HG03378 (cell line): Measurements from ENCODE around the gene TUBA1B.
"Not testable (repeated sequence)": the region's sequence is repeated elsewhere in the genome, so short reads cannot be mapped to it uniquely, and the experiment has no call there.

Experiments
- ATAC-seq: cut with Tn5 transposase; IDR thresholded peaks from one replicate; pipeline ENCODE4 v1.9.1; 2021; ENCODE audit warnings: mild to moderate bottlenecking, moderate library complexity; ENCODE audit not compliant: unreplicated experiment

Gene TUBA1B

GRCh38 chr12:49131051-49131893 is at the start of gene TUBA1B:
Gene TUBA1B (minus strand): TSS chr12:49131395. CDS start chr12:49131300, 95 bp downstream.
- peak; percentile 38 for ATAC-seq

DNA sequence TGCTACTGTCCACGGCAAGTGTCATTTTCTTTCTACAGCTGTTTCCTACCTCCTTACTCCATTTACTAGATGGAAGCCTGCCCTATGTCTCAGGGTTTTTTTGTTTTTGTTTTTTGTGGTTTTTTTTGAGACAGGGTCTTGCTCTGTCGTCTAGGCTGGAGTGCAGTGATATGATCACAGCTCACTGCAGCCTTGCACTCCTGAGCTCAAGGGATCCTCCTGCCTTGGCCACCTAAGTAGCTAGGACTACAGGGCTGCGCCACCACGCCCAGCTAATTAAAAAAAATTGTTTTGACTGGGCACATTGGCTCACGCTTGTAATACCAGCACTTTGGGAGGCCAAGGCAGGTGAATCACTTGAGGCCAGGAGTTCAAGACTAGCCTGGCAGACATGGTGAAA is 43.0 kb upstream of the TUBA1B start:
- no peak for ATAC-seq

GRCh38 chr12:49170924-49171323 is 39.7 kb upstream of the TUBA1B start:
- no peak for ATAC-seq

DNA sequence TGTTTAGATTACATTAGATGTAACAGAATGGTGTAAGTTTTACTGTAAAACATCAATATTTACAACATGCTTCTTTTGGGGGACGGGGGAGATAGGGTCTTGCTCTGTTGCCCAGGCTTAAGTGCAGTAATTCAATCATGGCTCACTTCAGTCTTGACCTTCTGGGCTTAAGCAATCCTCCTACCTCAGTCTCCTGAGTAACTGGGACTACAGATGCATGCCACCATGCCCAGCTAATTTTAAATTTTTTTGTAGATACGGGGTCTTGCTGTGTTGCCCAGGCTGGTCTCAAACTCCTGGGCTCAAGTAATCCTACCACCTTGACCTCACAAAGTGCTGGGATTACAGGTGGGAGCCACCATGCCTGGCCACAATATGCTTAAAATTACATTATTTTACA is 33.9 kb upstream of the TUBA1B start:
- no peak for ATAC-seq

- not testable (repeated sequence) for ATAC-seq
Measured at GRCh38 chr12:49161901-49162300, 30.7 kb upstream of the TUBA1B start.

DNA sequence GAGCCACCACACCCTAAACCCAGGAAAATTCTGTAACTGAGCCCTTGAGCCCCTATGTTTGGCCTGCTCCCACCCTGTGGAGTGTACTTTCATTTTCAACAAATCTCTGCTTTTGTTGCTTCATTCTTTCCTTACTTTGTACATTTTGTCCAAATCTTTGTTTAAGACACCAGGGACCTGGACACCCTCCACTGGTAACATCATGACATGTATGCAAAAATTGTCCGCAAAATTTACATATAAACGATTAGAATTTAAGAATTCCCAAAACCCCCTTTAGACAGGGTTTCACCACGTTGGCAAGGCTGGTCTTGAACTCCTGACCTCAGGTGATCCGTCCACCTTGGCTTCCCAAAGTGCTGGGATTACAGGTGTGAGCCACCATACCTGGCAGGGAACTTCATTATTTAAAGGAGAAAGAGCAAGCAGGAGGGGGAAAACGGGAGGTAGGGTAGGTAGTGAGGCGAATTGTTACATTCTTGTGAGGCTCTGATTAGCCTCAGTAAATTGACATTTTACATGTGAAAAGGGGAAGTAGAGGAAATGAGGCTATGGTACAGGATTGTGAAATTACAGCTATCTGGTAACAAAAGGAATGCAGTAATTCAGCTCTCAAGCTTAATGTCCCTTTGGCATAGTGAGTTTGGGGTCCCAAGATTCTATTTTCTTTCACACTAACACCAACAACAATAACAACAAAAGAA is 30.0 kb upstream of the TUBA1B start:
- ATAC-seq = no peak

GRCh38 chr12:49160399-49160798 is 29.2 kb upstream of the TUBA1B start:
- no peak for ATAC-seq

GRCh38 chr12:49154221-49154620 is 23.0 kb upstream of the TUBA1B start:
- ATAC-seq = no peak

DNA sequence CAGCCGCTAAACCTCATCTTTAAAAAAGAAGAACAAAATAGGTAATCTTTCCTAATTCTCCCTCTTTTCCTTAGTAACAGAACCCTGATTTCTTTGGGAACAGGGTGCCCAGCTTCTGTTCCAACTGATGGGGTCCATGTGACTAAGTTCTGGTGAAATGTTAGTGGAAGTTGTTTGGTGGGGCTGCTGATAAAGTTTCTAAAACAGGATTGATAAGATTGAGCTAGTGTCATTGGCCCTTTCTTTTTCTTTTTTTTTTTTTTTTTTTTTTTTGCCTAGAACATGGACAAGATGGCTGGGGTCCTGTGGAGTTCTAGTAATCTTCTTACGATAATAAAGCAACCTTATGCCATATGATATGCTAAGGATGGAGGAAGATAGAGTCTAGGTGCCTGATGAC is 16.2 kb upstream of the TUBA1B start:
- ATAC-seq = no peak

GRCh38 chr12:49146406-49146805 is 15.2 kb upstream of the TUBA1B start:
- no peak for ATAC-seq

- ATAC-seq = no peak
Measured at GRCh38 chr12:49144384-49144783, 13.2 kb upstream of the TUBA1B start.

DNA sequence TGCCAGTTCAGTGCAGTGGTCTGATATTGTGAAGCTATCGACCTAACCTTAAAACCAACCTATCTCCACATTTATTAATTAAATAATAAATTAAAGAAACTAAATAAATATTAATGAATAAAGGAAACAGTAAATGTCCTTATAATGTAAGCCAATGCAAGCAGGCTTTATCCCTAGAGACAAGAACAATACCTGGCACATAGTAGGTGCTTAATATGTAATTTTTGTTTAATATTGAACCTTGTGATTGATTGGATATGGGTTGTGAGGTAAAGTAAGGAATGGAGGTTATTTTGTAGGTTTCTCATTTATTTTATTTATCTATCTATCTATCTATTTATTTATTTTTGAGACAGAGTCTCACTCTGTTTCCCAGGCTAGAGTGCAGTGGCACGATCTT is 7.8 kb upstream of the TUBA1B start:
- no peak for ATAC-seq

DNA sequence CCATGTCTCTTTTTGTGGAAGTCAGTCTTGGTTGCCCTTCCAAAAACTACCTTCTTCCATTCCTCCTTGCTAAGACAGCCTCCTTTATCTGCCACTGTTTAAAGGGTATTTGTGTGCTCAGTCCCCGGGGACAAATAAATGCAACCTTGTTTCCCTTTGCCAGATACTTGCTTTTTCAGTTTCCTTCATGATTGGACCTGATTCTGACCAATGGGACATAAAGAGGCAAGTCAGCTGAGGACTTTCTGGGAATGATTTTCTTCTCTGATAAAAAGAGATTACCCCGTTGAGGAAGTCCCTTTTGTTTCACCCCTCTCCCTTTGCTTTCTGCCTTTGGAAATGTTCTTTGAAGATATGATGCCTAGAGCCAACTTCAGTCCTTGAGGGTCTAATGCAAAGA is 7.4 kb upstream of the TUBA1B start:
- ATAC-seq = no peak

DNA sequence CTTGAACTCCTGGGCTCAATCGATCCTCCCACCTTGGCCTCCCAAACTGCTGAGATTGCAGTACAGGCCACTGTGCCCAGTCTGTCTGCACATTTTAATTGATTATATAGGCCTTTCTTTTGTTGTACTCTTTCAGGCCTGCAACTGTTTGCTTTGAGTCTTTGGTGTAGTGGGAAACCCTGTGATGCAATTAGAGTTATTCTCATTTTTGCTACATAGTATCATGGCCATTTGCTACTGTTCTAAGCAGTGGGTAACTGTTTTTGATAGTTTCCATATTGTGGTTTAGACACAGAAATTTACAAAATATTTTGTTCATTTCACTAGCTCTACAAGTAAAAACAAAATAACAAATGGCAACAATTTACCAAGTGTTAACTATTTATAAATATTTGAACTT is 6.3 kb upstream of the TUBA1B start:
- no peak for ATAC-seq

- ATAC-seq = not testable (repeated sequence)
Measured at GRCh38 chr12:49136997-49137396, 5.8 kb upstream of the TUBA1B start.

DNA sequence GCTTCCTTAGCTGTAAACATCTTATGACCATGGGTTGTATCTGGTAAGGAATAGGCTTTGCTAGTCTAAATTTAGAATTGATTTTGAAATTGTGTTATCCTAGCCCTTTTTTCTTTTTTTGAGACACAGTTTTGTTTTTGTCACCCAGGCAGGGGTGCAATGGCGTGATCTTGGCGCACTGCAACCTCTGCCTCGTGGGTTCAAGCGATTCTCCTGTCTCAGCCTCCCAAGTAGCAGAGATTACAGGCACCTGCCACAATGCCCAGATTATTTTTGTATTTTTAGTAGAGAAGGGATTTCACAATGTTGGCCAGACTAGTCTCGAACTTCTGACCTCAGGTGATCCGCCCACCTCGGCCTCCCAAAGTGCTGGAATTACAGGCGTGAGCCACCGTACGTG is 2.4 kb upstream of the TUBA1B start:
- ATAC-seq = no peak

- ATAC-seq = no peak
Measured at GRCh38 chr12:49133014-49133413, 1.8 kb upstream of the TUBA1B start.

GRCh38 chr12:49131894-49132461 is 783 bp upstream of the TUBA1B start:
- ATAC-seq = no peak

DNA sequence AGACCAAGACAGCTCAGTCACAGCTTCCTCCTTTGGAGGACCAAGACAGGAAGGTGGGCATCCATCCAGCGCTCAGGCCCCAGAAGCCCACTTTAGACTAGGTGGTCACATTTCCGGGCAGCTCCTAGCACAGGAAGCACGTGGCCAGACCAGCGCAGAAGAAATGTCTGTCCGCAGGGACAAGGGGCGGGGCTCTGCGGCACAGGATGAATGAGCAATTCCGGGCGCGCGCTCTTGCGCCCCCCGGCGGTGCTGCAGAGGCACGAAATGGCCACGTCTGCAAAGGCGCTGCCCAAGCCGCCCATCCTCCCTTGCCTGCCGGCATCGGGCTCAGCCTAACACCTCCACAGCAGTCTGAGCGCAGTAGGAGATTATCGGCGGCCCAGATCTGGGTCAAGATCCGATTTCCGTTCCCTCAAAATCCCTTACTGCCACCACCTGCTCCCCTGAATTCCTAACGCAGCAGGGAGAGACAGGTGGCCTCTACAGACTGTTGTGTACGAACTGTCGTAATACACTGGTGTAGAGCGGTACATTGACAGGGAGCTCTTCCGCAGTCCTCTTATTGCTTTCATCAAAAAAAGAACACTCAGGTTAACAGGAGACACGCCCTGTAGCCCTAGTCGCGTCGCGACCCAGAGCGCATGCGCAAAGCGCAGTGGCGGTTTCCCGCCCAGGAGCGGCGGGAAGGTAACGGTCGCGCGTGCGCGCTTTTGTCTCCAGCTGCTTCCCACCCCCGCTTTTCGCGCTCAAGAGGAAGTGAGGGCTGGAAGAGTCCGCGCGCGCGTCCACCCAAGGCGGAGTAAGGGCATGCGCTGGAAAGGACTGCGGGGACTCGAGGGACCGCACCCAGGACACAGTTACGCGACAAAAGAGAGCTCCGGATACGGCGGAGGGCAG is 794 bp downstream of the TUBA1B start:
- ATAC-seq = peak; percentile 57

DNA sequence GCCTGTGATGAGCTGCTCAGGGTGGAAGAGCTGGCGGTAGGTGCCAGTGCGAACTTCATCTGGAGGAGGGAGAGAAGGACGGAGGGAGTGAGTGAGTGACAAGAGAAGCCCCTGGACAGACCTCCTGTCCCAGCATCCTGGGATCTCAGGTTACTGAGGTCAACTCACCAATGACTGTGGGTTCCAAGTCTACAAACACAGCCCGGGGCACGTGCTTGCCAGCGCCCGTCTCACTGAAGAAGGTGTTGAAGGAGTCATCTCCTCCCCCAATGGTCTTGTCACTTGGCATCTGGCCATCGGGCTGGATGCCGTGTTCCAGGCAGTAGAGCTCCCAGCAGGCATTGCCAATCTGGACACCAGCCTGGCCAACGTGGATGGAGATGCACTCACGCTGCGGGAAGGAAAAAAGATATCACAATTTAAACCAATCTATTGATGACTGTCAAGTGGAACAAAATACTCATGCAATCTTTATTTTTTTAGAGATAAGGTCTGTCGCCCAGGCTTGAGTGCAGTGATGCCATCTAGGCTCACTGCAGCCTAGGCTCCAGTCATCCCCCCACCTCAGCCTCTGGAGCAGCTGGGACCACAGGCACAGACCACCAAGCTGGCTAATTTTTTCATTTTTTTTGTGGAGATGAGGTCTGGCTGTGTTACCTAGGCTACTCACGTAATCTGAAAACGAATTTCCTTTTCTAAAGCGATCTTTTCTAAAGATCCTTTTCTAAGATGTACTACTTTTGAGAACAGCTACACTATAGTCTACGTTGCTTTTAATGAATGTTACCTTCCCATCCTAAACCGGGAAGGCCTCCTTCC is 1.7 kb downstream of the TUBA1B start:
- ATAC-seq = peak; percentile 1
